DLD1 (cell line): ENCODE results near the gene ROM1.
"Not testable (repeated sequence)": the region's sequence is repeated elsewhere in the genome, so short reads cannot be mapped to it uniquely, and the experiment has no call there.

Experiments used
- in situ Hi-C: cut with HindIII; loops from 2 replicates; pipeline ENCODE4 v1.10.0; 2017; ENCODE audit warnings: low sequenced_read_pairs

ROM1 gene

GRCh38 chr11:62581735-62582134 lies 31.3 kb upstream of the ROM1 start:
- in situ Hi-C loops: not testable (repeated sequence)

GRCh38 chr11:62585356-62585755 lies 27.7 kb upstream of the ROM1 start:
- in situ Hi-C loops: not testable (repeated sequence)

- in situ Hi-C loops: no loop called here
Measured at GRCh38 chr11:62588966-62589637, 24.0 kb upstream of the ROM1 start.

DNA sequence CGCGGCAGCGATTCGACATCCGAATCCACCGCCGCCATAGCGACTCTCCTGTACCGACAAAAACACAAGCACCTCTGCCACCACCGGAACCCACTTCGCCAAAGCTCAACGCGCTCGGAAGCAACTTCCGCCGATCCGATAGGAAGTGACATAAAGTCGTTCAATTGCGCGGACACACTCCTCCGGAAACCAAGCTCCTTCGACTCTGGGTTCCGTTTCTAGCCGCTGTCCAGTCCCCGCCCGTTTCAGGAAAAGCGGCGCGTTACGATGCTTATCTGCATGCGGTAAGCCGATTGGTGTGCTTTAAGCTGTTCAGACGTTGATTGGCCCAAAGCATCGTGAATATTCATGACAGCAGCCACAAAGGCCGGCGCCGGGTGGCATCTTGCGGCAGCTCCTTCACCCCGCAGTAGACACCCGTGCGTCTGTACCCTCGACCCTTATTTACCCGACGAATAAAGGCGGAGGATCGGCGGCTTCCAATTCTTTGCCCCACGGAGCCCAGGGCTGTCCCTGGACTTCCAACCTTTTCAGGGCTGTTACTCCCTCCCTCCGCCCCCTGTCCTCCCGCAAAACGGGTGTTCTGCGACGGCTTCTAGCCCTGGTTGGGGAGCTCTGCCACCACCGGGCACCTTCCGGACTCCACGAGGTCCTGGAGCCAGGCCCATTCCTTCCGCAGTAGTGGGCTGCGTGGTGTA lies 21.5 kb upstream of the ROM1 start, which contains the start of gene TUT1:
Gene TUT1, minus strand, starts transcription at position 76 of the 698 bp plus-strand sequence. Its CDS starts 38 bp downstream, at position 38.
- in situ Hi-C loops: no loop called here

DNA sequence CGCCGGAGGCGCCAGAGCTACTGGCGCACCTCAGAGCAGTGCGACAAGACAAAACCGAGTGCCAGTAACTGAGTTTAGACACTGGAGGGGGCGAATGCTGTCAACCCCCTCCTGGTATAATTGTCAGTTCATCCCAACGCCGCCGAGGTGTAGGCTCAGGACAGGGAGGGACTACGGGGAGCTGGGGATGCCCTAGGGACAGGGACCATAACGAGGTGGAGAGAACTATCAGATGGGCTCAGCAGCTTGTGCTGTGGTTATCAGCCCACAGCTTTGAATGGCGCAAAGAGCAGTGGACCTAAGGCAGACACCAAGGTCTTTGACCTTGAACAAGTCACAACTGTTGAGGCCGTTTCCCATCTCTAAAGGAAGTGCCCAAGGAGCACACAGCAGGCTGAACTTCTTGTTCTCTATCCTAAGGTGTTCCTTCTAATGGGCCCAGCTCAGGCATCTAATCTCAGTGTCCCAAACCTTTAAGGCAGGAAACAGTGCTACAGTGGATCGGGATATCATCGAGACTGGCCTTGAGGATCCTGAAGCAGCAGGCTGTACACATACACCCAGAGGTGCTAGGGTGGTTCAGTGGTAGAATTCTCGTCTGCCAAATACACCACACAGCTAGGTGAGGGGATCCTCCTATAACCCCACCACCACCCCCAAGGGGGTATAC lies 20.8 kb upstream of the ROM1 start:
- in situ Hi-C loops: no loop called here

- in situ Hi-C loops: no loop called here
Measured at GRCh38 chr11:62592989-62593421, 20.1 kb upstream of the ROM1 start.

GRCh38 chr11:62593434-62594044 lies 19.5 kb upstream of the ROM1 start:
- in situ Hi-C loops: no loop called here

DNA sequence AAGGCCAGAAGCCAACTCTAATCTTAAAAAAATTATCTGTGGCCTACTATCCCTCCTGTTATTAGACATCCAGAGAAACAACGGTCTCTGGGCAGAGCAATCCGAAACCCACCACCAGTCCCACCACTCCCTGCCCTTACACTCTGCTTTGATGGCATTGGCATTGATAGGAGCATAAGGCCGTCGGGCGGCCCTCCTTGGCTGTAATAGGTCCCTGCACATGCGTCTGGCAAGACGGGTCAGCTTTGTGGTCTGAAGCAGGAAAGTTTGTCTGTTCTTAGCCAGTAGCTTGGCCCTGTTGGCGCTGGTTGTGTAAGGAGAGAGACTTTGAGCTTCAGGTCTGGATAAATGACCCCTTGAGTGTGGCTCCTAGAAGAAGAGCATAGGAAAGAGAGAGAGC lies 17.9 kb upstream of the ROM1 start:
- in situ Hi-C loops: no loop called here

- in situ Hi-C loops: no loop called here
Measured at GRCh38 chr11:62599069-62599696, 13.9 kb upstream of the ROM1 start.

DNA sequence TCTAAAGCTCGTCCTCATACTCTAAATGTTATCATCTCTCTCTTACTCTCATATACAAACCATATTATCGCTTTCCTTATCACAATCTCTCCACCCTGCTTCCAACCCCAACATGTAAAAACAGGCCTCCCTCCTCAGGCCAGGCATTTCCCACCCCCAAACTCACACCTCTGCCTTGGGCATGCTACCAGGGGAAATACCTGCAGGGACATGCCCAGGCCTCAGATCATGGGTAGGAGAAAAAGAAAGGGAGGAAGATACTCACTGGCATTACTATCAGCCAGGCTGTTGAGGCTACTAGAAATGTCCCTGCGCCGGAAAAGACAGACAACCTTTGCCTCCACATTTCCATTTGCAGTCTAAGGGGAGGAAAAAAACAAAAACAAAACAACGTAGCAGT lies 13.2 kb upstream of the ROM1 start:
- in situ Hi-C loops: no loop called here

DNA sequence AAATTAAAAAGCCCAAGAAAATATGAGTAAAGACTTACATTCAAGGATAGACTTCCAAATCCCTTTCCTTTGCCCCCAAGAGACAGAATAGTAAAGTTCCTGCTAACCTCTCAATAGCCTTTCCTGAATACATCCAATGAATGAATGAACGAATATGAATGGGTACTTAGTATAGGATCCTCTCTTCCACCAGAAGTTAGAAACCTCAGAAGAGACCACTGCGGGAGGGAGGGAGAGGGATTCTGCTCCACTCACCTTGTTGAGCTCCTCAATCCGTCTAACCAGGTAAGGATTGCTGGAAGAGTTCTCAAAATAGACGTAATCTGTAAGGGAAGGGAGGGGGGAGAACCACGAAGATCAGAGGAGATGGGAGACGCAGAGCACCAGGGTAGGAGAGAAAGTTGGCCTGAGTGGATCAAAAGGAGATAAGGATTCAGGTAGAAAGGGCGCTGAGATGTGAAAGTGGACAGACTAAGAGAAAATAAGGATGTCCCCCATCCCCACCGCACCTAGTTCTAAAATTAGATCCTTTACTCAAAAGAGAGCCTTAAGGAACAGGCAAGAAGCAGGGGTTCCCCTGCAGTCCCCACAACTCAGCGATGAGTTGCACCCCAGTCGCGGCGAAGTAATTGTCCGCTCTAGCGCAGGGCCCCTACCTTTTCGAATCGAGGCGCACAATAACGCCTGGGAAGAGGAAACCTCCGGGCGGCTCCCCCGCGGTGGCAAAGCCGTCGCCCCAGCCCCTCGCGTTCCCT lies 12.5 kb upstream of the ROM1 start:
- in situ Hi-C loops: no loop called here

- in situ Hi-C loops: no loop called here
Measured at GRCh38 chr11:62601122-62601371, 12.0 kb upstream of the ROM1 start.

- in situ Hi-C loops: no loop called here
Measured at GRCh38 chr11:62601372-62602140, 11.5 kb upstream of the ROM1 start, which contains the start of gene MTA2. MTA2 (minus strand) TSS chr11:62601865; CDS start chr11:62601450, 415 bp downstream.

- in situ Hi-C loops: no loop called here
Measured at GRCh38 chr11:62602141-62603071, 10.7 kb upstream of the ROM1 start.

DNA sequence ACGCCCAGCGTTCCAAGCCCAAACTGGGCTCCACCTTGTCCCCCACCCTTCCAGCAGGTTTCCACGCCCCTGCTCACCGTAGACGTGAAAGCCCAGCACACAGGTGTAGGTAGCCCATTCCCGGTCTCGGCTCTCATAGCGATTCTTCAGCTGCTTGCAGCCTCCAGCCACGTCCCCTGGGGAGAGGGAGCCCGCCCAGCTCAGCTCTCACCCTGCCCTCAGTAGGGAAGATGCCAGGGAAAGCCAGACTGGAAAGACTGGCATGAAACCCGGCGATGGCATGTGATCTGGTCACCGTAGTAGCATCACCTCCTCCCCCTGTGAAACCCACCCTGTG lies 10.0 kb upstream of the ROM1 start:
- in situ Hi-C loops: no loop called here

GRCh38 chr11:62603776-62604299 lies 9.2 kb upstream of the ROM1 start:
- in situ Hi-C loops: no loop called here

GRCh38 chr11:62604460-62605120 lies 8.5 kb upstream of the ROM1 start:
- in situ Hi-C loops: no loop called here

DNA sequence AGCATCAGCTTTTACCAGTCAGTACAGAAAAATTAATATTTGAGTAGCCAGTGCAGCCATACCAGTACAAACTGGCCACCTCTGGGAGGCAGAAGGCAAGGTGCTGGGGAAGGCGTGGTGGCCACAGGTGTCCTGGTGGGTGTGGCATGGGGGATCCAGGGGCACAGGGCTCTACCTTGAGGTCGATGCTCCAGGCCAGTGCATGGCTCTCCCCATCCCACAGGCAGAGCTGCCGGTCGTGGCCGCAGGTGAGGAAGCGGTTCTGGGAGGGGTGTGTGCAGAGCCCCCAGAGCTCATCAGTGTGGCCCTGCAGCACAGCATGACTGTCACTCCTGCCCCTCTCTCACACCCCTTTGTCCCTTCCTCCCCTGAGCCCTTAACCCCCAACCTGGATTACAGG lies 7.6 kb upstream of the ROM1 start:
- in situ Hi-C loops: no loop called here
